H7 (cell line): ENCODE results near the gene PMVK. TPM values are rescaled to one million over a fixed set of nuclear protein-coding genes. Genes with fewer than 3 reads are reported as not detected.
A peak's percentile ranks its signal among the peaks of the same experiment; 100 is the strongest.

Experiments
- DNase-seq: peaks from one replicate; pipeline ENCODE4 v3.0.0; 2012
- H3K27me3 ChIP-seq: 2 replicates; pipeline ENCODE4 v1.6.0; 2011; ENCODE audit warnings: mild to moderate bottlenecking, low read length; ENCODE audit not compliant: control insufficient read depth, insufficient read depth
- H3K36me3 ChIP-seq: replicated peaks from 2 replicates; pipeline ENCODE4 v1.5.1; 2011; ENCODE audit warnings: low read length; ENCODE audit not compliant: control insufficient read depth, insufficient read depth
- H3K4me3 ChIP-seq: 2 replicates; pipeline ENCODE4 v1.5.1; 2011; ENCODE audit warnings: low read depth, mild to moderate bottlenecking, control low read depth, low read length, moderate library complexity; ENCODE audit not compliant: insufficient read depth
- total RNA-seq: library from RNA; depleted of rRNA; stranded (reverse); fragments of >200 nt; shearing (Covaris generic); gene quantifications from 2 replicates; pipeline ENCODE4 v1.2.3, GENCODE V29; 2014

The PMVK gene
- total RNA-seq, 1 experiment from 2014 or later, result 7.3 TPM

DNA sequence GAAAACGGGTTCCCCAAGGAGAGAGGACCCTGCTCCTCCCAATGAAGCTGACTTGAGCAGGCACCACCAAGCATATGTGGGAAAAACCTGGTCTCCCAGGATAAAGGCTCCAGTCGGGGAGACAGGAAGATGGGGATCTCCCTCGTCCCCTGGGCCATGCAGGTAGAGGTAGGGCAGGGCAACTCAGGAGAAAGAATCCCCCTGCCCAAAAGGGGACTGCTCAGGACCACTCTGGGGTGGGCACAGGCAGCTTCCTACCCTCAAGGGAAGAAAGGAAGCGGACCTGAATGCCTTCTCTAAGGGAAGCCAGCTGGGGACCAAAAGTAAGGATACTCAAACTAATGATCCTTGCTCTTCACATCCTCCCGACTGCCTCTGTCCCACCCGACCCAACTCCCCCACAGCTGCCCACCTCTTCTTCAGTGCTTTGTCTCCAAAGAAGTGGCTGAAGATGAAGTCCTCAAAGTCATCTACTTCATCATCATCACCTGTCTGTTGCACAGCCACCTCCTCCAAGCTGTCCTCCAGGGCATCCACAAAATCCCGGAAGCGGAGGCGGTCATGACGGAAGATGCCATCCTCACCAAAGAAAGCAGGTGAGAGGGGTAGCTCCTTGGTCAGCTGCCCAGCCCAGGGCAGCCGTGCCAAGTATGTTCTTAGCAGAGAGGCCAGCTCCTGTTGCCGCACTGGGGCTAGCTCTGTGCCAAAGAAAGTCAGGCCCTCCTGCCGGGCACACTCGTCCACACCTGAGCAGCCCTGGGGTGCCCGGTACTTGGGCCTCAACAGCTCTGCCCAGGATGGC, 8.8 kb upstream of the PMVK start:
- Histone ChIP-seq H3K27me3 (no peaks in the 10 kb centered on the region), H3K4me3 (no peak overlapping the region), H3K36me3 (no peaks in the 10 kb centered on the region; the same call in 1 of the 2 replicates)
- DNase-seq, result no peak

DNA sequence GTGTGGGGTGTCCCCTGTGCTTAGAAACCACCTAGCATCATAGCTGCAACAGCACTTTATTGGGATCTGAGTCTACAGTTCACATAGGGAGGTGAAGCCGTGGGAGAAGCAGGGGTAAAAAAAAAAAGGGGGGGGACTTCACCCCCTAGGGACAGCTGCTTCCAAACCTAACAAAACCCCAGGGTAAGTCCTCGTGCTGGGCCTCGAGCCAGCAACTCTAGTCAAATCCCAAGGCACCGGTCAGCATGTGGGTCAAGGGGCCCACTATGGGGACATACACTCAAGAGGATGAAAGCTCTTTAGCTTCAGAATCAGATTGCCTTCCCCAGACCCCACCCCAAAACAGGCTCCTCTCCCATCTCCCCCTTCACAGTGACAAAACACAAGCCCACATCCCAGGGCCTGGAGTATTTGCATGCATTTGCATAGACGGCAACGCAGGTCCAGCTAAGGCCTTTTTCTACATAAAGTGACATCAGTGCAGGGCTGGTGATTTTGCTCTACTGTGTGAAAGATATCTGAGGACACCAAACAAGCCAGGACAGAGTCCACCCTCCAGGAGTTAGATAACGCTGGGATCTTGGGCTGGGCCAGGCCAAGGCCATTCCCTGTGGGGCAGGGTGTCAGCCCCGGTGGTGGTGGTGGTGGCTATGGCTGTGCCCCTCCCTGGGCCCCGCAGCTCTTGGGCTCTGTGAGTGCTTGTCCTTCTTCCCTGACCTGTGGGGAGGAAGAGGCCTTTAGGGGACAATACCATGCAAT, 8.1 kb upstream of the PMVK start:
- Histone ChIP-seq H3K27me3 (no peaks in the 10 kb centered on the region), H3K36me3 (no peaks in the 10 kb centered on the region; the same call in 1 of the 2 replicates)

DNA sequence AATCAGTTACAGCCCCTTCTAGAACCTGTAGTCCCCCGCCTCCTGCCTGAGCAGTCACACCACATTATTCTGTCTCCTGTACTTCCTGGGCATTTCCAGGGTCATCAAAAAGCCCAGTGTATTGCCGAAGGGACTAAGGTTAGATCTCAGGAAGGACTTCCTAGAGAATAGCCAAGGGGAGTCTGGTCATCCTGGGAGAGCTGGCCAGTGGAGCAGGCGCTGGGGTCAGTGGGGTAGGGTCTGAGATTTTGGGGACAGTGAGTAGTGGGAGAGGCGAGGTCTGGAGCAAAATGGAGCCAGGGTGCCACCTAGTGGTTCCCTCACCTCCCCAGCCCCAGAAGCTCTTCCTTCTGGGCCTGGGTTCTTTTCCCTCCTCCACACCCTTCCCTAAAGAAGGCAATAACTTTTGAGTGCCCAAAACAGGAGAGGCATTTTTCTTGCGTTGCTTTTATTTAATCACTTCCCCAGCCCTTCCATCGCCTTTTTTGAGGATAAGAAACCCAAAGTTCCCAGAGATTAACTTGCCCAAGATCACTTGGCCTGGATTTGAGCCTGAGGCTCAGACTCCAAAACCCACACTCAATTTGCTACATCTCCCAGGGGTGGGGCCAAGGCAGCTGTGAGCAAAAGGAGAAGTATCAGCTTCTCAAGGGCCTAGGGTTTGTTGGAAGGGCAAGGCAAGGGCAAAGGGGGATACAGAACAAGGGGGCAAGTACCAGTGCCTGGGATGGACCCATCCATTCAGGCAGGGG, 7.3 kb upstream of the PMVK start:
- DNase-seq, result peak; percentile 91
- Histone ChIP-seq H3K4me3 (no peak overlapping the region), H3K27me3 (no peaks in the 10 kb centered on the region), H3K36me3 (no peaks in the 10 kb centered on the region; the same call in 1 of the 2 replicates)

More for the DNA sequence above, 8.1 kb upstream of the PMVK start:
- no peak overlapping the region for H3K4me3 ChIP-seq
- no peak for DNase-seq

DNA sequence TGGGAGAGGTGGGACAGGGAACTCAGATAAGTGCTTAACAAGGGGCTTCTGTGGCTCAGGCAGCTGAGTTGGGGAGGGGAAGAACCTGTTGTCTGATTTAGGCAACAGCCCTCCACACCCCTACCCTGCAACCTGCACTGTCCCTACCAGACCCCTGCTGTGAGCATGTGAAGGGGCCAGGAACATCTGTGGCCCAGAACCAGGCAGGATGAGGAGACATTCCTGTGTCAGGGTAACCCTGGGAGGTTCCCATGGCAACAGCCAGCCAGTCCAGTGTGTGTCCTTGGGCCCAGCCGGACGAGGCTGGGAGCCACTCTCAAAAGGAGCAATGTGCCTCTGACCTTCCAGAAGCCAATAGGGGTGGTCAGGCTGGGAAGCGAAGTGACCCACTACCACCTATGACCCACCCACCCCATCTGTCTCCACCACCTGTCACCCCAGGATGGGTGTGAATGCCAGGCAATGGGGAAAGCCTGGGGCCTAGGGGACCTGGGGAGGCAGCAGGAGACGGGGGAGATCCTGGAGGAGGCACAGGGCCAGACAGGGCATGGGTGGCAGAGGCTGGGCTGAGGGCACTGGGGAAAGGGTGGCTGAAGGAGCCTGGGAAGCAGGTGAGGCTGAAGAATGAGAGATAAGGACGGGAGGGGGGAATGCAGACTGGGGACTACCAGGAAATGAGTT, 5.0 kb upstream of the PMVK start:
- Histone ChIP-seq H3K36me3 (no peaks in the 10 kb centered on the region), H3K27me3 (no peaks in the 10 kb centered on the region), H3K4me3 (no peak overlapping the region)
- DNase-seq, result no peak

DNA sequence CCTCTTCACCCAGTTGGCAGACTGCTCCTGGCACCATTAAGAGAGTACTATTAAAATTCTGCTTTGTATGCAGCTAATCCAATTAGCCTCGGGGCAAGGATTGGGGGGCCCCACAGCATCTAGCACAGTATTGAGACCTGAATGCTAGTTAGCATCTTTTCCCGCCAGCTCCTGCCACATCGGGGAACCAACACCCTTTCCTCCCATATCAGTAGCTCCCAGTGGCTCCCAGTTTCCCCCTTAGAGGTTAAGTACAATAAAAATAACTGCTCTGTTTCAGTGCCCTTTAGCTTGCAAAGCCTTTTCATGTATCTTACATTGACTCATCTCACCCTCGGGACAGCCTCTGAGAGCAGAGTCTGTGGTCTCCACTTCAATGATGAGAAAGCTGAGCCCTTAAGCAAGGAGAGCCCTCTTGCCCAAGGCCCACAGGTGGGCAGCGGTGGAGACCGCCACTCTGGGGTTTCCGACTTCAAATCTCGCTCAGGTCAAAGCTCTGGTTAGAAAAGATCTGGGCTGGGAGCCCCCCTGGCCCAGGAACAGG, 4.2 kb upstream of the PMVK start:
- H3K36me3 ChIP-seq, result no peaks in the 10 kb centered on the region
- DNase-seq, result no peak

DNA sequence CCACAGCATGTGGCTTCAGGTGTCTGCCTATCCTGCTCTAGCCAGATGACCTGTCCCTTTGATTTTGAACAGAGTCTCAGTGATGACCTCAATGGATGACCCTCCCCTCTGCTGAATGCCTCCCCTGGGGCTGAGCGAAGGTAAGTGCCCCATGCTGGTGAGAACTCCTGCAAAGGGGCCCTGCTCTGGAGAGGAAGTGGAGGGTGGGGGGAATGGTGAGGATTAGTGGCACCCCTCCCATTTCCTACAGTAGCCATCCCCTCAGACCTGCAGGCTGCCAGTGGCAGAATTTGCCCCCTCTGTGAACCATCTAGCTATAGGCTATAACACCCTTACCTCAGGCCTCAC, 3.7 kb upstream of the PMVK start:
- Histone ChIP-seq H3K27me3 (no peaks in the 10 kb centered on the region), H3K4me3 (no peak overlapping the region), H3K36me3 (no peaks in the 10 kb centered on the region)
- no peak for DNase-seq

More for the DNA sequence above, 4.2 kb upstream of the PMVK start:
- H3K27me3 ChIP-seq, result no peaks in the 10 kb centered on the region
- no peak overlapping the region for H3K4me3 ChIP-seq

DNA sequence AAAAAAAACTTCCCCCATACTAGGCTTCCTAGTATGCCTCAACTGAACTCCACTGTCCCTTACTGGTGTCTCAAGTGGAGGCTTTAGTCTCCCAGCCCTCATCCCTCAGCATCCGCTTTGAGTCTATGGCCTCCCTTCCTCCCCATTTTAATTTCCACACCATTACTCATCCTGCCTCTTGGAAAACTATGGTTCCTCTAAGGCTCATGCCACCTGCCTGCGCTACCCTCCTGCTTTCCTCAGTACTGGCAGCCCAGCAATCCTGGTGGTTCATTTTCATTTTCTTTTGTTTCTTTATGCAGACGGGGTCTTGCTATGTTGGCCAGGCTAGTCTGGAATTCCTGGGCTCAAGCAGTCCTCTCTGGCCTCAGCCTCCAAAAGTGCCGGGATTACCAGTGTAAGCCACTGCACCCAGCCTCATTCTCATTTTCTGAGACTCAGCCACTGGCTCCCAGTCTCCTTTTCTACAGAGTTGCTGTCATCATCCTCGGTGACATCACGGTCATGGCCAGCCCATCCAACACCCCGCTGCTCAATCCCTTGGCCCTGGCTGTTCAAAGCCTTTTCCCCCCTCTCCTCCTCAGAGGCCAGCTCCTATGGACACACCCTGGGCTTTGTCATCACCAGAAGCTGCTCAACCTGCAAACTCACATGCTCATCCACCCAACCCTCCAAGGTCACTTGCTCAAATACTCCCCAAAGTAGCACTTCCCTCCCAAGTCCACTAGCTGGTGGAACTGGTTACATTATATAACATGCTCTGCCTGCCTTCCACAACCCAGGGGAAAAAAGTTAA, 2.3 kb upstream of the PMVK start:
- H3K36me3 ChIP-seq, result no peaks in the 10 kb centered on the region
- H3K27me3 ChIP-seq, result no peaks in the 10 kb centered on the region
- no peak overlapping the region for H3K4me3 ChIP-seq
- no peak for DNase-seq

DNA sequence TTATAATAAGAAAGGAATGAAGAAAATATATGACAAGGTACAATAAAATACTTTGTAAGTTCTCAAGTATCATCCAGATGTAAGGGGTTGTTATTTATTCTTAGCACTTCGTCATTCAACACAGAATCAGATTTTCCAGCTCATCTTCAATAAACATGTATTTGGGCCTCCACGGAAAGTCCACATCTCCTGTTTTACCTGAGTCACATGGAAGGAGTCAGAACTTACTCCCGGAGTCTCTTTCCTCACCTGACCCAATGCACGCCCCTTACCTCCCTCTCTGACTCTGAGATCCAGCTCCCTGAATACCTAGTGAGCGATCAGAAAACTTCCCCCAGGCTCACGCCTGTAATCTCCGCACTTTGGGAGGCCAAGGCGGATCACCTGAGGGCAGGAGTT, 1.5 kb upstream of the PMVK start:
- no peak overlapping the region for H3K4me3 ChIP-seq
- H3K36me3 ChIP-seq, result no peaks in the 10 kb centered on the region
- no peaks in the 10 kb centered on the region for H3K27me3 ChIP-seq
- DNase-seq, result no peak

DNA sequence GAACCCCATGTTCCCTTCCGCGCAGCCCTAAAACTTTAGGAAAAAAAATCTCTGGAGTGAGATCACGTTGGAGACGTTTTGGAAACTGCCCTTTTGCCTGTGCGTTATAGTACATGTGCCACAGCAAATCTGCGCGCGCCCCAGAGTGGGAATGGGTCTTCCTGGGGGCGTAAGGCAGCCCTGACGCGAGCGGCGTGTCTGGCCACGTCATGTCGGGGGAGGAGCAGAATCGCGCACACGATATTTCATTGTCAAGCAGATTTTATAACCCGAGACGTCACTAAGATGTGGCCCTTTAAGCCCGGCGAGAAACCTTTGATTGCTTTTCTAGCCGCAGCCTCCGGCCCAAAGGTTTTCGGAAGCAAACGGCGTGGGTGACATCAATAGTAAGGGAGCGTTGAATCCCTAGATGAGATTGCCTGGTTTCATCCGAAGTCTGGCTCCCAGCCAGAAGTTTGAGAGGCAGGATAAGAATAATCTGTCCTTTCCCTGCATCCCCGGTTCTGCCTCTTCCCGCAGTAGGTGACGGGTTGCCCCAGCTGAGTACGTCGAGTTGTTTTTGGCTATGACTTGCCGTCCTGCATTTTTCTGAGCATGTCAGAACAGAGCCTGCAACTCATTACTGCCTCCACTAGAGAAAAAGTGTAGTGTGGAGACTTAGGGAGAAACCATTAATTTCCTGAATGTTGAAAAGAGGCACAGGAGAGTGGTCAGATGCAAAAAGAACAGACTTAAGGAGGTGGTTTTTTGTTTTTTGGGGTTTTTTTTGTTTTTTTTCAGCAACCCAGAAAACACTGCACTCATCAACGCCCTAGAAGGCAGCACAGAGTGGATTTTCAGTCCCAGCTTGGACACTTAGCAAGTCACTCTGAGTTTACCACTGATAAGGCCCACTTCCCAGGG, 817 bp upstream of the PMVK start:
- H3K27me3 ChIP-seq, result no peaks in the 10 kb centered on the region
- H3K4me3 ChIP-seq, result peak overlapping the region; percentile 76
- peak; percentile 88 for DNase-seq
- no peaks in the 10 kb centered on the region for H3K36me3 ChIP-seq

DNA sequence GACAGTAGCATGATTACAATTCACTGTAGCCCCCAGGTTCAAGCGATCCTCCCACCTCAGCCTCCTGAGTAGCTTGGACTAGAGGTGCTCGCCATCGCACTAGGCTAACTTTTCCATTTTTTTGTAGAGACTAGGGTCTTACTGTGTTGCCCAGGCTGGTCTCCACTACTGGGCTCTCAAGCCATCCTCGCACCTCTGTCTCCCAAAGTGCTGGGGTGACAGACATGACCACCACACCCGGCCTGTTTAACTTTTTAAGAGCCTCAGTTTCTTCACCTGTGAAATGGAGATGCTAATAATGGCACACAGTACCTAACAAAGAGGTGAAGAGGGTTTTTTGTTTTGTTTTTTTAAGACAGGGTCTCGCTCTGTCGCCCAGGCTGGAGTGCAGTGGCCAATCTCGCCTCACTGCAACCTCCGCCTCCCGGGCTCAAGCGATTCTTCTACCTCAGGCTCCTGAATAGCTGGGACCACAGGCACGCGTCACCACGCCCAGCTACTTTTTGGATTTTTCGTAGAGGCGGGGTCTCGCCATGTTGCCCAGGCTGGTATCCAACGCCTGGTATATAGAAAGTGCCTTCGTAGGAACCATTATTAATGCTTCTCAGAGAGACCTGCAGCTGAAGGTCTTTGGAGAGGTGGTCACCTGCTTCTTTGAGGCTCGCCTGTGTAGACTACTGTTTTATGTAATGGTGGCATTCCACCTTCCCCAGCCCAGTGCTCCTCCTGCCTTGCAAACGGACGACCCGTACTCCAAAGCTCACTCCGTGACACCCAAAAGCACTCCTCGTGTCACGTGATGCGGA, 567 bp downstream of the PMVK start:
- Histone ChIP-seq H3K27me3 (no peaks in the 10 kb centered on the region), H3K36me3 (no peaks in the 10 kb centered on the region), H3K4me3 (peak overlapping the region; percentile 76)
- DNase-seq, result no peak

DNA sequence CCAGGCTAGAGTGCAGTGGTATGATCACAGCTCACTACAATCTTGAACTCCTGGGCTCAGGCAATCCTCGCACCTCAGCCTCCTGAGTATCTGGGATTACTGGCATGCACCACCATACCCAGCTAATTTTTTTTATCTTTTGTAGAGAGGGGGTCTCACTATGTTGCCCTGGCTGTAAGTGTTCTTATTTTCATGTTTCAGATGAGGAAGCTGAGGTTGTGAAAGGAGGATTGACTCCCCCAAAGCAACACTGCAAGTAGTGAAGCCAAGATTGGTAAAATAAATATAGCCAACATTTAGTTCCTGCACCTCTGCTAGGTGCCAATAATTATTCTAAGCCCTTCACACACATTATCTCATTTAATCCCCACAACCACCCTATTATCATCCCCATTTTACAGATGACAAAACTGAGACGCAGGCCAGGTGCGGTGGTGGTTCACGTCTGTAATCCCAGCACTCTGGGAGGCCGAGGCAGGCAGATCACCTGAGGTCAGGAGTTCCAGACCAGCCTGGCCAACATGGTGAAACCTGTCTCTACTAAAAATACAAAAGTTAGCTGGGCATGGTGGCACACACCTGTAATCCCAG, 2.1 kb downstream of the PMVK start:
- no peak for DNase-seq
- no peaks in the 10 kb centered on the region for H3K27me3 ChIP-seq
- H3K36me3 ChIP-seq, result no peaks in the 10 kb centered on the region
- H3K4me3 ChIP-seq, result no peak overlapping the region

DNA sequence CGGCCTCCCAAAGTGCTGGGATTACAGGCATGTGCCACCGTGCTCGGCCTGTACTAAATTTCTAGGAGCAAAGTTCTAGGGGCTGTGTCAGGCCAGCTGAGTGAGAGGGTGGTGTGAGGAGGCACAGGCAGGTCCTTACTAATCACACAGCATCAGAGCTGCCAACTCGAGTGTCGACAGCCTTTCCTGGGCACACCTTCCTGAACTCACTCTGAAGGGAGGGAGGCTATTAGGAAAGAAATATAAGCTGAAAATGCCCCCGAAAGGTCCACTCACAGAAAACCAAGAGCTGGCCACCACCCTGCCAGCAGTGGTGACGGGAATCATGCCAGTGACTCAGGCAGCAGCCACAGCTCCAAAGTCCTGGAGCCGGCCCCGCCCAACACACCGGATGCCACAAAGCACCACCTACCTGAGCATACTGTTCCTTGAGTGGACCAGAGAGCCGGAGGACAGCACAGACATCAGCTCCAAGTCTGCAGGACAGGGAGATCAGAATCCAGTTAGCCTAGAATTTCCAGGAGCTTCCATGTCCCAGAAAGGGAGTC, 4.5 kb downstream of the PMVK start:
- H3K27me3 ChIP-seq, result no peaks in the 10 kb centered on the region

More for the DNA sequence above, 4.5 kb downstream of the PMVK start:
- no peak for DNase-seq
- no peaks in the 10 kb centered on the region for H3K36me3 ChIP-seq
- H3K4me3 ChIP-seq, result no peak overlapping the region
